IPS DF 19.7 (cell line): ENCODE measurements around the gene ABHD6.
"Not testable (repeated sequence)": the region's sequence is repeated elsewhere in the genome, so short reads cannot be mapped to it uniquely, and the experiment has no call there.

ENCODE experiments used
- DNase-seq: peaks from one replicate; pipeline ENCODE4 v3.0.0-alpha.2; 2013; ENCODE audit warnings: low read depth, low spot score

ABHD6 gene

GRCh38 chr3:58209933-58210332 lies 27.7 kb upstream of the ABHD6 start:
- DNase-seq, result no peak

GRCh38 chr3:58210761-58211460 lies 26.7 kb upstream of the ABHD6 start, which contains the start of gene DNASE1L3:
Gene DNASE1L3, minus strand, starts transcription at chr3:58210972. Its CDS starts 66 bp downstream, at chr3:58210906.
- DNase-seq, result no peak

- DNase-seq, result no peak
These were observed 22.9 kb upstream of the ABHD6 start for GRCh38 chr3:58214484-58215316.

- DNase-seq, result no peak
These were observed 22.1 kb upstream of the ABHD6 start for GRCh38 chr3:58215317-58216025.

- no peak for DNase-seq
These were observed 20.9 kb upstream of the ABHD6 start for GRCh38 chr3:58216496-58217195.

- peak; percentile 60 for DNase-seq
These were observed 20.3 kb upstream of the ABHD6 start for GRCh38 chr3:58217209-58217811.

- no peak for DNase-seq
These were observed 18.7 kb upstream of the ABHD6 start for GRCh38 chr3:58218904-58219303.

- no peak for DNase-seq
These were observed 15.3 kb upstream of the ABHD6 start for GRCh38 chr3:58222161-58222724.

GRCh38 chr3:58223855-58224254 lies 13.7 kb upstream of the ABHD6 start:
- DNase-seq, result no peak

GRCh38 chr3:58227933-58228332 lies 9.7 kb upstream of the ABHD6 start:
- not testable (repeated sequence) for DNase-seq

GRCh38 chr3:58230876-58231552 lies 6.6 kb upstream of the ABHD6 start:
- no peak for DNase-seq

GRCh38 chr3:58231666-58232065 lies 5.9 kb upstream of the ABHD6 start:
- DNase-seq, result no peak

GRCh38 chr3:58234516-58234931 lies 3.1 kb upstream of the ABHD6 start:
- no peak for DNase-seq

GRCh38 chr3:58235970-58236369 lies 1.6 kb upstream of the ABHD6 start:
- no peak for DNase-seq

GRCh38 chr3:58236527-58237237 lies 910 bp upstream of the ABHD6 start:
- no peak for DNase-seq

GRCh38 chr3:58237941-58238681 lies 519 bp downstream of the ABHD6 start:
- DNase-seq, result no peak

- no peak for DNase-seq
These were observed 1.2 kb downstream of the ABHD6 start for GRCh38 chr3:58238830-58239229.

- no peak for DNase-seq
These were observed 3.9 kb downstream of the ABHD6 start for GRCh38 chr3:58241306-58242044.
